WTC11 (cell line): ENCODE results near the gene SMIM24. TPM values are rescaled to one million over a fixed set of nuclear protein-coding genes. Genes with fewer than 3 reads are reported as not detected.
A peak's percentile ranks its signal among the peaks of the same experiment; 100 is the strongest.

Experiments
- ATAC-seq: fragments of 200-7000 bp; cut with Tn5 transposase; 2 replicates; pipeline ENCODE4 v1.10.0; 2021; ENCODE audit warnings: mild to moderate bottlenecking, moderate library complexity
- CTCF ChIA-PET: fragments of 300-600 bp; sonication (Branson Sonifier 250); formaldehyde crosslinking; loops from one replicate; lab custom pipeline; 2021; ENCODE audit warnings: antibody characterized with exemption; lab: Charles Lee
- POLR2A ChIA-PET: fragments of 350-600 bp; sonication (Branson Sonifier 250); formaldehyde crosslinking; loops from one replicate; lab custom pipeline; 2021; ENCODE audit warnings: antibody characterized with exemption; lab: Charles Lee
- DNase-seq: peaks from one replicate; pipeline ENCODE4 v3.0.0; 2021; ENCODE audit warnings: low spot score
- H3K27ac Mint-ChIP-seq: 2 replicates; pipeline ENCODE4 v1.8.0; 2021; ENCODE audit warnings: mixed read lengths
- H3K27me3 Mint-ChIP-seq: 2 replicates; pipeline ENCODE4 v1.8.0; 2021; ENCODE audit warnings: low read depth, mild to moderate bottlenecking, moderate library complexity, mixed read lengths
- H3K36me3 Mint-ChIP-seq: 2 replicates; pipeline ENCODE4 v1.8.0; 2021; ENCODE audit warnings: mixed read lengths
- H3K4me1 Mint-ChIP-seq: 2 replicates; pipeline ENCODE4 v1.8.0; 2022; ENCODE audit warnings: mixed read lengths
- H3K4me3 Mint-ChIP-seq: 2 replicates; pipeline ENCODE4 v1.8.0; 2021; ENCODE audit warnings: mild to moderate bottlenecking, moderate library complexity, mixed read lengths
- H3K9me3 Mint-ChIP-seq: 2 replicates; pipeline ENCODE4 v1.8.0; 2021; ENCODE audit warnings: mixed read lengths
- AR ChIP-seq: fragments of 250-450 bp; sonication (Bioruptor Pico); IDR thresholded peaks from 2 replicates; pipeline ENCODE4 v1.9.0; 2021; ENCODE audit warnings: mild to moderate bottlenecking
- ATF6 ChIP-seq: sonication (generic); formaldehyde crosslinking; IDR thresholded peaks from 2 replicates; pipeline ENCODE4 v1.8.1; 2023; ENCODE audit warnings: mild to moderate bottlenecking, missing genetic modification reagents
- CREM ChIP-seq: sonication (generic); formaldehyde crosslinking; IDR thresholded peaks from 2 replicates; pipeline ENCODE4 v1.8.1; 2022; ENCODE audit warnings: mild to moderate bottlenecking, missing genetic modification reagents, moderate library complexity
- ESRRA ChIP-seq: sonication (generic); formaldehyde crosslinking; IDR thresholded peaks from 2 replicates; pipeline ENCODE4 v1.8.1; 2022; ENCODE audit warnings: mild to moderate bottlenecking, missing genetic modification reagents, borderline replicate concordance
- ETV6 ChIP-seq: sonication (generic); formaldehyde crosslinking; IDR thresholded peaks from 2 replicates; pipeline ENCODE4 v1.8.1; 2022; ENCODE audit warnings: mild to moderate bottlenecking, missing genetic modification reagents
- FOXP1 ChIP-seq: sonication (generic); formaldehyde crosslinking; IDR thresholded peaks from 2 replicates; pipeline ENCODE4 v1.8.0; 2022; ENCODE audit warnings: missing genetic modification reagents, mild to moderate bottlenecking, moderate library complexity, borderline replicate concordance
- IRF1 ChIP-seq: sonication (generic); formaldehyde crosslinking; IDR thresholded peaks from 2 replicates; pipeline ENCODE4 v1.8.0; 2023; ENCODE audit warnings: missing genetic modification reagents
- JUN ChIP-seq: sonication (generic); formaldehyde crosslinking; IDR thresholded peaks from 2 replicates; pipeline ENCODE4 v1.8.0; 2023; ENCODE audit warnings: mild to moderate bottlenecking, missing genetic modification reagents
- PREB ChIP-seq: sonication (generic); formaldehyde crosslinking; IDR thresholded peaks from 2 replicates; pipeline ENCODE4 v1.8.1; 2022; ENCODE audit warnings: mild to moderate bottlenecking, missing genetic modification reagents, moderate library complexity, borderline replicate concordance
- SP1 ChIP-seq: sonication (generic); formaldehyde crosslinking; conservative IDR thresholded peaks from 2 replicates; pipeline ENCODE4 v1.8.1; 2022; ENCODE audit warnings: missing genetic modification reagents
- TCF7 ChIP-seq: sonication (generic); formaldehyde crosslinking; IDR thresholded peaks from 2 replicates; pipeline ENCODE4 v1.8.0; 2022; ENCODE audit warnings: mild to moderate bottlenecking, low read depth, missing genetic modification reagents, moderate library complexity
- USF2 ChIP-seq: sonication (generic); formaldehyde crosslinking; IDR thresholded peaks from 2 replicates; pipeline ENCODE4 v1.8.1; 2023; ENCODE audit warnings: mild to moderate bottlenecking, missing genetic modification reagents, moderate library complexity
- ZNF121 ChIP-seq: sonication (generic); formaldehyde crosslinking; IDR thresholded peaks from 2 replicates; pipeline ENCODE4 v1.8.0; 2023; ENCODE audit warnings: missing genetic modification reagents
- ZNF263 ChIP-seq: sonication (generic); formaldehyde crosslinking; IDR thresholded peaks from 2 replicates; pipeline ENCODE4 v1.8.1; 2022; ENCODE audit warnings: low read depth, mild to moderate bottlenecking, moderate library complexity, missing genetic modification reagents
- ZNF423 ChIP-seq: fragments of 250-450 bp; sonication (Bioruptor Pico); IDR thresholded peaks from 2 replicates; pipeline ENCODE4 v2.1.2; 2022; ENCODE audit warnings: mild to moderate bottlenecking, moderate library complexity
- total RNA-seq: library from RNA; stranded (reverse); gene quantifications from 3 replicates; pipeline ENCODE4 v1.2.3, GENCODE V29; 2021
- TF ChIP-seq, protein P1 (sequence below): fragments of 200-600 bp; IDR thresholded peaks from 2 replicates; pipeline ENCODE4 v1.8.0; 2022; ENCODE audit warnings: antibody characterized with exemption

The SMIM24 gene
- total RNA-seq, 1 experiment from 2014 or later: 2.8 TPM

- peak overlapping the region; percentile 79 for H3K27ac Mint-ChIP-seq
- H3K4me3 Mint-ChIP-seq: no peak overlapping the region
- no peaks in the 10 kb centered on the region for H3K27me3 Mint-ChIP-seq
- peak; percentile 49 for ATAC-seq
- H3K36me3 Mint-ChIP-seq: peaks cover 7% of the 10 kb centered on the region
- DNase-seq: peak; percentile 58
- CTCF ChIA-PET: interaction anchor here (0.5 to 3.5 kb wide), 5 partner anchors 25 to 215 kb away, joined by 3 to 20 read pairs (median 5); no protein-coding TSS in a partner anchor
- POLR2A ChIA-PET: no interaction called here
- TF ChIP-seq SP1 (no peak), JUN (CRISPR knock-in tag) (no peak), USF2 (CRISPR knock-in tag) (no peak), ATF6 (no peak), IRF1 (CRISPR knock-in tag) (no peak), AR (CRISPR knock-in tag) (no peak), FOXP1 (CRISPR knock-in tag) (peak; percentile 53; the same call in 1 of the 2 replicates), ZNF121 (CRISPR knock-in tag) (peak; percentile 53; the same call in 1 of the 2 replicates)
- H3K4me1 Mint-ChIP-seq: peaks cover 48% of the 10 kb centered on the region
- no peaks in the 10 kb centered on the region for H3K9me3 Mint-ChIP-seq
Observed at GRCh38 chr19:3520166-3521103, 40.1 kb upstream of the SMIM24 start.

- CTCF ChIA-PET: interaction anchor here (0.9 to 4.8 kb wide), 6 partner anchors 8 to 135 kb away, joined by 3 to 31 read pairs (median 6); no protein-coding TSS in a partner anchor
- no peaks in the 10 kb centered on the region for H3K27me3 Mint-ChIP-seq
- H3K36me3 Mint-ChIP-seq: peaks cover 7% of the 10 kb centered on the region
- H3K9me3 Mint-ChIP-seq: no peaks in the 10 kb centered on the region
- peak overlapping the region; percentile 67; the same call in 1 of the 2 replicates for H3K27ac Mint-ChIP-seq
- H3K4me3 Mint-ChIP-seq: no peak overlapping the region
- peaks cover 55% of the 10 kb centered on the region for H3K4me1 Mint-ChIP-seq
- no peak for DNase-seq
- no peak for ATAC-seq
- POLR2A ChIA-PET: no interaction called here
- TF ChIP-seq CREM (no peak), TCF7 (CRISPR knock-in tag) (no peak), ETV6 (CRISPR knock-in tag) (no peak), PREB (CRISPR knock-in tag) (no peak), ZNF423 (CRISPR knock-in tag) (no peak), ZNF263 (CRISPR knock-in tag) (no peak), ESRRA (CRISPR knock-in tag) (no peak)
- TF ChIP-seq, protein P1, sequence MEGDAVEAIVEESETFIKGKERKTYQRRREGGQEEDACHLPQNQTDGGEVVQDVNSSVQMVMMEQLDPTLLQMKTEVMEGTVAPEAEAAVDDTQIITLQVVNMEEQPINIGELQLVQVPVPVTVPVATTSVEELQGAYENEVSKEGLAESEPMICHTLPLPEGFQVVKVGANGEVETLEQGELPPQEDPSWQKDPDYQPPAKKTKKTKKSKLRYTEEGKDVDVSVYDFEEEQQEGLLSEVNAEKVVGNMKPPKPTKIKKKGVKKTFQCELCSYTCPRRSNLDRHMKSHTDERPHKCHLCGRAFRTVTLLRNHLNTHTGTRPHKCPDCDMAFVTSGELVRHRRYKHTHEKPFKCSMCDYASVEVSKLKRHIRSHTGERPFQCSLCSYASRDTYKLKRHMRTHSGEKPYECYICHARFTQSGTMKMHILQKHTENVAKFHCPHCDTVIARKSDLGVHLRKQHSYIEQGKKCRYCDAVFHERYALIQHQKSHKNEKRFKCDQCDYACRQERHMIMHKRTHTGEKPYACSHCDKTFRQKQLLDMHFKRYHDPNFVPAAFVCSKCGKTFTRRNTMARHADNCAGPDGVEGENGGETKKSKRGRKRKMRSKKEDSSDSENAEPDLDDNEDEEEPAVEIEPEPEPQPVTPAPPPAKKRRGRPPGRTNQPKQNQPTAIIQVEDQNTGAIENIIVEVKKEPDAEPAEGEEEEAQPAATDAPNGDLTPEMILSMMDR: no peak
- TF ChIP-seq, all 79 proteins: peak for 0
Observed at GRCh38 chr19:3519126-3519525, 38.8 kb upstream of the SMIM24 start.
